Panc1 (cell line): ENCODE measurements around the gene TXNDC9. TPM values are rescaled to one million over a fixed set of nuclear protein-coding genes. Genes with fewer than 3 reads are reported as not detected.
"Not testable (repeated sequence)": the region's sequence is repeated elsewhere in the genome, so short reads cannot be mapped to it uniquely, and the experiment has no call there.

Source experiments
- ATAC-seq: fragments of 200-7000 bp; cut with Tn5 transposase; 2 replicates; pipeline ENCODE4 v1.9.1; 2020; ENCODE audit warnings: mild to moderate bottlenecking, moderate library complexity
- BruUV-seq: library from RNA; stranded (reverse); fragments of 400-500 nt; replicated peaks from 2 replicates; lab custom pipeline; 2021; lab: Mats Ljungman, UMichigan
- CTCF ChIA-PET: fragments of 300-600 bp; sonication (Branson Sonifier 250); formaldehyde crosslinking; loops from one replicate; lab custom pipeline; 2022; ENCODE audit warnings: antibody characterized with exemption; lab: Charles Lee
- POLR2A ChIA-PET: fragments of 300-600 bp; sonication (Branson Sonifier 250); formaldehyde crosslinking; loops from one replicate; lab custom pipeline; 2022; ENCODE audit warnings: antibody characterized with exemption; lab: Charles Lee
- DNase-seq: peaks from one replicate; pipeline ENCODE4 v3.0.0-alpha.2; 2010; ENCODE audit warnings: low read depth, low spot score
- H3K27ac ChIP-seq: 2 replicates; pipeline ENCODE4 v1.5.1; 2011; ENCODE audit warnings: mild to moderate bottlenecking, low read length, inconsistent platforms
- H3K27me3 ChIP-seq: fragments of 200-500 bp; sonication (Bioruptor generic); 2 replicates; pipeline ENCODE4 v1.6.0; 2014; ENCODE audit warnings: low read length, inconsistent platforms; ENCODE audit not compliant: control insufficient read depth, insufficient read depth
- H3K36me3 ChIP-seq: fragments of 200-500 bp; sonication (Bioruptor generic); 2 replicates; pipeline ENCODE4 v1.5.1; 2014; ENCODE audit warnings: inconsistent platforms, mild to moderate bottlenecking, low read length, moderate library complexity; ENCODE audit not compliant: control insufficient read depth, insufficient read depth
- H3K4me1 ChIP-seq: 2 replicates; pipeline ENCODE4 v1.5.1; 2011; ENCODE audit warnings: inconsistent platforms, mild to moderate bottlenecking, low read length, moderate library complexity; ENCODE audit not compliant: control insufficient read depth, insufficient read depth
- H3K4me3 ChIP-seq, 2 experiments: 2 replicates each; pipeline ENCODE4 v1.5.1; 2011 to 2012; ENCODE audit warnings: low read depth in 2 of 2, low read length in 2 of 2, mild to moderate bottlenecking in 2 of 2, inconsistent platforms in 1 of 2, moderate library complexity in 1 of 2
- H3K9me3 ChIP-seq: fragments of 200-500 bp; sonication (Bioruptor generic); 2 replicates; pipeline ENCODE4 v1.5.1; 2014; ENCODE audit warnings: low read depth, mild to moderate bottlenecking, inconsistent platforms, low read length, moderate library complexity; ENCODE audit not compliant: control insufficient read depth, insufficient read depth
- POLR2AphosphoS5 ChIP-seq: IDR thresholded peaks from 2 replicates; pipeline ENCODE4 v1.6.1; 2012; ENCODE audit warnings: mild to moderate bottlenecking, low read depth, low read length, moderate library complexity
- SIN3A ChIP-seq: IDR thresholded peaks from 2 replicates; pipeline ENCODE4 v1.6.1; 2012; ENCODE audit warnings: low read depth, mild to moderate bottlenecking, low read length, moderate library complexity, borderline replicate concordance; ENCODE audit not compliant: insufficient read depth
- TCF7L2 ChIP-seq: IDR thresholded peaks from 2 replicates; pipeline ENCODE4 v1.6.1; 2011; ENCODE audit warnings: mild to moderate bottlenecking, low read depth, low read length, inconsistent platforms
- in situ Hi-C: cut with HindIII; loops from 2 replicates; pipeline ENCODE4 v1.10.0; 2016; ENCODE audit warnings: low sequenced_read_pairs, low pct_unique_long_range_greater_than_20kb
- intact Hi-C: fragments of 100-400 bp; cut with micrococcal nuclease; formaldehyde crosslinking; loops from one replicate; pipeline ENCODE4 v1.10.0; 2022; ENCODE audit not compliant: unreplicated experiment
- total RNA-seq: library from RNA; stranded (reverse); gene quantifications from one replicate; pipeline ENCODE4 v1.2.1, GENCODE V29; 2021; ENCODE audit not compliant: unreplicated experiment
- TF ChIP-seq, protein P1 (sequence below), 2 experiments: IDR thresholded peaks; 2 replicates each; pipeline ENCODE4 v1.6.1; 2011 to 2012; ENCODE audit warnings: low read depth in 2 of 2, control low read depth in 1 of 2, low read length in 1 of 2, mild to moderate bottlenecking in 1 of 2, moderate library complexity in 1 of 2; ENCODE audit not compliant: insufficient read depth in 1 of 2
- TF ChIP-seq, protein P2 (sequence below): fragments of 450-650 bp; IDR thresholded peaks from 2 replicates; pipeline ENCODE4 v1.5.1; 2017; ENCODE audit warnings: mild to moderate bottlenecking

Gene TXNDC9
- total RNA-seq, 1 experiment from 2014 or later: 47.0 TPM

DNA sequence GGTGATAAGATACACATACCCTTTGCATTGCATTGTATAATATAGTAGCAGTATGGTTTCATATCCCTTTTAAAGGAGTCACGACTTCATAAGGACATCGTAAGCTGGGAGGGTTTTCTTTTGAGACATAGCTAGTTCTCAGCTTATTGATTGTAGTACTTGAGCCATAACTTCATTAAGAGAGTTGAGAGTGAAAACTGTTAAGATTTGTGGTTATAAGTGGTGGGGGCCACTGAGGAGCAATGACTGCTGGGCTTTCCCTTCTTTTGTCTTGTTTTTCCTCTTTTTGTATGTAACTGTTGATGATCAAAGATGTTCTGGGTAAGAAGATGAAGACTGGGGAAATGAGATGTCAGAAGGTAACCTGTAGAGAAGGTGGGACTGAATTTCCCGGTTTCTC is 12.0 kb upstream of the TXNDC9 start:
- ATAC-seq (no peak), DNase-seq (no peak)
- ChIA-PET POLR2A (interaction anchor here (0.9 kb wide), 1 partner anchor 12 kb away, joined by 3 read pairs; the partner anchor contains the start of gene TXNDC9), CTCF (no interaction called here)
- intact Hi-C loops: no loop called here
- H3K27ac ChIP-seq: no peak overlapping the region
- no peaks in the 10 kb centered on the region for H3K36me3 ChIP-seq
- BruUV-seq: no TSS peak
- H3K27me3 ChIP-seq: no peaks in the 10 kb centered on the region
- no peaks in the 10 kb centered on the region for H3K4me1 ChIP-seq
- H3K4me3 ChIP-seq: no peak overlapping the region
- in situ Hi-C loops: no loop called here
- TF ChIP-seq, protein P1, sequence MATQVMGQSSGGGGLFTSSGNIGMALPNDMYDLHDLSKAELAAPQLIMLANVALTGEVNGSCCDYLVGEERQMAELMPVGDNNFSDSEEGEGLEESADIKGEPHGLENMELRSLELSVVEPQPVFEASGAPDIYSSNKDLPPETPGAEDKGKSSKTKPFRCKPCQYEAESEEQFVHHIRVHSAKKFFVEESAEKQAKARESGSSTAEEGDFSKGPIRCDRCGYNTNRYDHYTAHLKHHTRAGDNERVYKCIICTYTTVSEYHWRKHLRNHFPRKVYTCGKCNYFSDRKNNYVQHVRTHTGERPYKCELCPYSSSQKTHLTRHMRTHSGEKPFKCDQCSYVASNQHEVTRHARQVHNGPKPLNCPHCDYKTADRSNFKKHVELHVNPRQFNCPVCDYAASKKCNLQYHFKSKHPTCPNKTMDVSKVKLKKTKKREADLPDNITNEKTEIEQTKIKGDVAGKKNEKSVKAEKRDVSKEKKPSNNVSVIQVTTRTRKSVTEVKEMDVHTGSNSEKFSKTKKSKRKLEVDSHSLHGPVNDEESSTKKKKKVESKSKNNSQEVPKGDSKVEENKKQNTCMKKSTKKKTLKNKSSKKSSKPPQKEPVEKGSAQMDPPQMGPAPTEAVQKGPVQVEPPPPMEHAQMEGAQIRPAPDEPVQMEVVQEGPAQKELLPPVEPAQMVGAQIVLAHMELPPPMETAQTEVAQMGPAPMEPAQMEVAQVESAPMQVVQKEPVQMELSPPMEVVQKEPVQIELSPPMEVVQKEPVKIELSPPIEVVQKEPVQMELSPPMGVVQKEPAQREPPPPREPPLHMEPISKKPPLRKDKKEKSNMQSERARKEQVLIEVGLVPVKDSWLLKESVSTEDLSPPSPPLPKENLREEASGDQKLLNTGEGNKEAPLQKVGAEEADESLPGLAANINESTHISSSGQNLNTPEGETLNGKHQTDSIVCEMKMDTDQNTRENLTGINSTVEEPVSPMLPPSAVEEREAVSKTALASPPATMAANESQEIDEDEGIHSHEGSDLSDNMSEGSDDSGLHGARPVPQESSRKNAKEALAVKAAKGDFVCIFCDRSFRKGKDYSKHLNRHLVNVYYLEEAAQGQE (IDR thresholded peaks at IDR 0.05; ENCODE audit: insufficient read depth in 1 of 2, low read depth in 2 of 2, low read length in 1 of 2): no peak
- TF ChIP-seq SIN3A: no peak
- TF ChIP-seq, protein P2, sequence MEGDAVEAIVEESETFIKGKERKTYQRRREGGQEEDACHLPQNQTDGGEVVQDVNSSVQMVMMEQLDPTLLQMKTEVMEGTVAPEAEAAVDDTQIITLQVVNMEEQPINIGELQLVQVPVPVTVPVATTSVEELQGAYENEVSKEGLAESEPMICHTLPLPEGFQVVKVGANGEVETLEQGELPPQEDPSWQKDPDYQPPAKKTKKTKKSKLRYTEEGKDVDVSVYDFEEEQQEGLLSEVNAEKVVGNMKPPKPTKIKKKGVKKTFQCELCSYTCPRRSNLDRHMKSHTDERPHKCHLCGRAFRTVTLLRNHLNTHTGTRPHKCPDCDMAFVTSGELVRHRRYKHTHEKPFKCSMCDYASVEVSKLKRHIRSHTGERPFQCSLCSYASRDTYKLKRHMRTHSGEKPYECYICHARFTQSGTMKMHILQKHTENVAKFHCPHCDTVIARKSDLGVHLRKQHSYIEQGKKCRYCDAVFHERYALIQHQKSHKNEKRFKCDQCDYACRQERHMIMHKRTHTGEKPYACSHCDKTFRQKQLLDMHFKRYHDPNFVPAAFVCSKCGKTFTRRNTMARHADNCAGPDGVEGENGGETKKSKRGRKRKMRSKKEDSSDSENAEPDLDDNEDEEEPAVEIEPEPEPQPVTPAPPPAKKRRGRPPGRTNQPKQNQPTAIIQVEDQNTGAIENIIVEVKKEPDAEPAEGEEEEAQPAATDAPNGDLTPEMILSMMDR: no peak
- no peak for TF ChIP-seq TCF7L2
- no peak for TF ChIP-seq POLR2AphosphoS5
- no peaks in the 10 kb centered on the region for H3K9me3 ChIP-seq

DNA sequence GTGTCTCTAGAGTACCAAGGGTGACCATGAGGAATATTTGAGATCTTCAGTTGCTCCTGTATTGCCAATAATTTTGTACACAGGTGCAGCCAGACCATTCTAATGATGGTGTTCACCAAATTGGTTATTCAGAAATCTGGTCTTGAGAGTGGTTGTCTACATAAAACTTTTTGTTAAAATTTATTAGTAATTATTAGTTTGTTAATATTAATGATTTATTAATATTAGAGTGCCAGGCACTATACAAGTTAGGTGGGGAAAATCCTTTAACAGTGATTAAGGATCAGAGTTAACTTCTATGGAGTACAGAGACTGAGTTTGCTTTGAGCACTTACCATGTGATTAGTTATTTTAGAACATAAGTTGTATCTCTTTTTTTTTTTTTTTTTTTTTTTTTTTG is 10.1 kb upstream of the TXNDC9 start:
- Histone ChIP-seq H3K36me3 (no peaks in the 10 kb centered on the region), H3K9me3 (no peaks in the 10 kb centered on the region), H3K27ac (no peak overlapping the region), H3K4me3 (no peak overlapping the region), H3K4me1 (0 out of 2 replicates have a peak, but pooled peaks cover 2% of the 10 kb centered on the region), H3K27me3 (no peaks in the 10 kb centered on the region)
- intact Hi-C loops: no loop called here
- TF ChIP-seq POLR2AphosphoS5 (no peak), SIN3A (no peak), TCF7L2 (no peak)
- TF ChIP-seq, protein P2: no peak
- TF ChIP-seq, protein P1 (IDR thresholded peaks at IDR 0.05; ENCODE audit: insufficient read depth in 1 of 2, low read depth in 2 of 2, low read length in 1 of 2): no peak
- no TSS peak for BruUV-seq
- no peak for ATAC-seq
- DNase-seq: no peak
- in situ Hi-C loops: no loop called here
- POLR2A ChIA-PET: interaction anchor here (0.6 kb wide), 1 partner anchor 10 kb away, joined by 5 read pairs; the partner anchor contains the start of gene TXNDC9
- CTCF ChIA-PET: no interaction called here

DNA sequence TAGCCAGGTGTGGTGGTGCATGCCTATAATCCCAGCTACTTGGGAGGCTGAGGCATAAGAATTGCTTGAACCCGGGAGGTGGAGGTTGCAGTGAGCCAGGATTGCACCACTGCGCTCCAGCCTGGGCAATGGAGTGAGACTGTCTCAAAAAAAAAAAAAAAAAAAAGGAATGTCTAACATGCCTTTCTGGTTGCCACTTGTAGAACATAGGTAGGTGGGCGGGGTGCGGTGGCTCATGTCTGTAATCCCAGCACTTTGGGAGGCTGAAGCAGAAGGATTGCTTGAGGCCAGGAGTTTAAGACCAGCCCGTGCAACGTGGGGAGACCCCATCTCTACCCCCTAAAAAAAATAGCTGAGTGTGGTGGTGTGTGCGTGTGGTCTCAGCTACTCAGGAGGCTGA is 9.3 kb upstream of the TXNDC9 start:
- ATAC-seq, DNase-seq, CTCF ChIA-PET, H3K4me3 ChIP-seq, BruUV-seq, POLR2A ChIA-PET, intact Hi-C loops, in situ Hi-C loops, H3K9me3 ChIP-seq, H3K36me3 ChIP-seq, H3K27ac ChIP-seq, H3K27me3 ChIP-seq, H3K4me1 ChIP-seq: not testable (repeated sequence)
